Aorta (tissue), 5 donors: ENCODE measurements around the gene THOP1. TPM values are rescaled to one million over a fixed set of nuclear protein-coding genes. Genes with fewer than 3 reads are reported as not detected.
A peak's percentile ranks its signal among the peaks of the same experiment; 100 is the strongest.

Experiments
- ATAC-seq: fragments of 200-7000 bp; cut with Tn5 transposase; one replicate; pipeline ENCODE4 v1.9.1; 2022; ENCODE audit warnings: moderate library complexity; ENCODE audit not compliant: low FRiP score
- DNase-seq, 2 donors: peaks; one replicate each; pipeline ENCODE4 v3.0.0-alpha.2; 2020
- H3K27ac ChIP-seq, 2 donors: one replicate each; pipeline ENCODE4 v1.5.1; 2013; ENCODE audit warnings: low read length in 2 of 2, mild to moderate bottlenecking in 2 of 2, moderate library complexity in 2 of 2, control low read depth in 1 of 2, inconsistent platforms in 1 of 2, low read depth in 1 of 2
- H3K27me3 ChIP-seq, 2 donors: one replicate each; pipeline ENCODE4 v1.6.1; 2013; ENCODE audit warnings: control low read depth in 1 of 2, low read length in 1 of 2, mild to moderate bottlenecking in 1 of 2, moderate library complexity in 1 of 2; ENCODE audit not compliant: insufficient read depth in 2 of 2, control insufficient read depth in 1 of 2
- H3K36me3 ChIP-seq, 2 donors: one replicate each; pipeline ENCODE4 v1.6.1; 2013; ENCODE audit warnings: control low read depth in 1 of 2, low read length in 1 of 2, mild to moderate bottlenecking in 1 of 2; ENCODE audit not compliant: insufficient read depth in 2 of 2, control insufficient read depth in 1 of 2
- H3K4me1 ChIP-seq, 2 donors: one replicate each; pipeline ENCODE4 v1.6.1; 2013; ENCODE audit warnings: low read length in 2 of 2, control low read depth in 1 of 2, mild to moderate bottlenecking in 1 of 2, moderate library complexity in 1 of 2; ENCODE audit not compliant: insufficient read depth in 2 of 2, control insufficient read depth in 1 of 2
- H3K4me3 ChIP-seq, 2 donors: one replicate each; pipeline ENCODE4 v1.5.1; 2013; ENCODE audit warnings: low read length in 2 of 2, control low read depth in 1 of 2, mild to moderate bottlenecking in 1 of 2
- H3K9me3 ChIP-seq: one replicate; pipeline ENCODE4 v1.6.1; 2013; ENCODE audit warnings: mild to moderate bottlenecking, low read length; ENCODE audit not compliant: control insufficient read depth
- WGBS, 2 donors: extraction: QIAGEN DNeasy Blood & Tissue Kit; methylation state at CpG; one replicate each; pipeline ENCODE4 v1.1.7; 2013; 5-methylcytosine and 5-hydroxymethylcytosine counted together
- intact Hi-C, 2 donors: fragments of 100-400 bp; cut with DNase I; formaldehyde crosslinking; loops; one replicate each; pipeline versions ENCODE4 v1.14.2 to v1.15.0; 2022
- polyA plus RNA-seq, 2 donors: library from polyadenylated mRNA; stranded (reverse); fragments of 200-250 nt; gene quantifications; one replicate each; pipeline ENCODE4 v1.2.3, GENCODE V29; 2013
- total RNA-seq, 2 donors: library from RNA; stranded (reverse); fragmentation: NEBNext Ultra II Directional; extraction: Animal tissue kit (Norgen Biotek cat#: 25700); gene quantifications; one replicate each; pipeline ENCODE4 v1.2.1, GENCODE V29; 2021
- donor health status: healthy with polysubstance abuse.
- donor health status: Bipolar disorder and iron deficiency.
- donor health status: DM: no; HTN: no; CAD: no.
- donor health status: DM: no; HTN: no; CAD: no.
- donor health status: DM: yes; HTN: yes; CAD: no.

The THOP1 gene
- total and polyA plus RNA-seq, 4 donors = 9.3 to 55.4 (median 29.8) TPM

DNA sequence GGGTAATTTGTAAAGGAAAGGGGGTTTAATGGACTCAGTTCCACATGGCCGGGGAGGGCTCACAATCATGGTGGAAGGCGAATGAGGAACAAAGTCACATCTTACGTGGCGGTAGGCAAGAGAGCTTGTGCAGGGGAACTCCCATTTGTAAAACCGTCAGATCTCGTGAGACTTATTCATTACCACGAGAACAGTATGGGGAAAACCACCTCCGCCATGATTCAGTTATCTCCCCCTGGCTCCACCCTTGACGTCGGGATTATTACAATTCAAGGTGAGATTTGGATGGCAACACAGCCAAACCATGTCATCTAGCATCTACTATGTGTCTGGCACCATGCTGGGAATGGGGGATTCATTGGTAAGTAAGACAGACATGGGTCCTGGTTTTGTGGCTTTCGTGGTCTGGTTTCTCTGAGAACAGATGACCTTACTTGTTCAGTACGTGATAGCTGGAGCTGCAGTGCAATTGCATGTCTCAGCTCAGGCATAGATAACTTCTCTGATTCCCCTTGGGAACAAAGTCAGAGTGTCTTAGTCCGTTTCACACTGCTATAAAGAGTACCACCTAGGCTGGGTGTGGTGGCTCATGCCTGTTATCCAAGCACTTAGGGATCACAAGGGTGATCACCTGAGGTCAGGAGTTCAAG, 42.7 kb downstream of the THOP1 start:
- H3K27me3 ChIP-seq = no peaks in the 10 kb centered on the region
- H3K27ac ChIP-seq = no peak overlapping the region
- 90 to 97% methylated on average over 13 of the region's 13 CpGs for WGBS, 2 donors
- H3K4me3 ChIP-seq = no peak overlapping the region
- DNase-seq = no peak
- peaks cover 8% of the 10 kb centered on the region for H3K9me3 ChIP-seq
- ATAC-seq = no peak
- H3K4me1 ChIP-seq = no peaks in the 10 kb centered on the region
- H3K36me3 ChIP-seq = peaks cover 7 to 13% of the 10 kb centered on the region in 2 donors
- intact Hi-C loops = no loop called here

DNA sequence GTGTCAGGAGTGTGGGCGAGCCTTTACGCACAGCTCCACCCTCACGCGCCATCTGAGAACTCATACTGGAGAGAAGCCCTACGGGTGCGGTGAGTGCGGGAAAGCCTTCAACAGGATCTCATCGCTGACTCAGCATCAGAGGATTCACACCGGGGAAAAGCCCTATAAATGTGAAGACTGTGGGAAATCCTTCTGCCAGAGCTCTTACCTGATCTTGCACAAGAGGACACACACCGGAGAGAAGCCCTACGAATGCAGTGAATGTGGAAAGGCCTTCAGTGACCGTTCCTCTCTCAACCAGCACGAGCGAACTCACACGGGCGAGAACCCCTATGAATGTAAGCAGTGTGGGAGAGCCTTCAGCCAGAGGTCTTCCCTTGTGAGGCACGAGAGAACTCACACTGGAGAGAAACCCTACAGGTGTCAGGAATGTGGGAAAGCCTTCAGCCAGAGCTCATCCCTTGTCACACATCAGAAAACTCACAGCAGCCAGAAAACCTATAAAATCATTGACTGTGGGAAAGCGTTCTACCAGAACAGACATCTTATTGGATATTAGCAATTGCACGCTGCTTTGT, 49.1 kb downstream of the THOP1 start:
- H3K4me3 ChIP-seq = no peak overlapping the region
- H3K36me3 ChIP-seq = peaks cover 11 to 13% of the 10 kb centered on the region in 2 donors
- no peak overlapping the region for H3K27ac ChIP-seq
- H3K9me3 ChIP-seq = peaks cover 22% of the 10 kb centered on the region
- no peak for DNase-seq
- H3K4me1 ChIP-seq = no peaks in the 10 kb centered on the region
- H3K27me3 ChIP-seq = no peaks in the 10 kb centered on the region
- WGBS, 2 donors = 98 to 99% methylated on average over 19 of the region's 19 CpGs
- ATAC-seq = no peak
- intact Hi-C loops = no loop called here

DNA sequence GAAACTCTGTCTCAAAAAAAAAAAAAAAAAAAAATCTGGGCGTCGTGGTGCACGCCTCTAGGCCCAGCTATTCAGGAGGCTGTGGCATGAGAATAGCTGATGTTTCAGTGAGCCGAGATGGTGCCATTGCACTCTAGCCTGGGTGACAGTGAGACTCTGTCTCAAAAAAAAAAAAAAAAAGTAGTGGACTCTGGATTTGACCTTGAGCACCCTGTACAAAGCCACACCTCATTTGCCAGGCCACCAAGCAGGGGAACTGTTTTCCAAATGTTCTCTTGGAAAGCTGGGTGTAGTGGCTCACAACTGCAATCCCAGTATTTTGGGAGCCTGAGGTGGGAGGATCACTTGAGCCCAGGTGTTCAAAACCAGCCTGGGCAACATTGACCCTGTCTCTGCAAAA, 52.1 kb downstream of the THOP1 start:
- Histone ChIP-seq H3K4me3 (no peak overlapping the region), H3K36me3 (peaks cover 8 to 10% of the 10 kb centered on the region in 2 donors), H3K27ac (no peak overlapping the region), H3K9me3 (peaks cover 18% of the 10 kb centered on the region), H3K4me1 (no peaks in the 10 kb centered on the region), H3K27me3 (no peaks in the 10 kb centered on the region)
- ATAC-seq = no peak
- intact Hi-C loops = no loop called here
- WGBS, 2 donors = 79 to 84% methylated on average over 4 of the region's 4 CpGs
- no peak for DNase-seq

DNA sequence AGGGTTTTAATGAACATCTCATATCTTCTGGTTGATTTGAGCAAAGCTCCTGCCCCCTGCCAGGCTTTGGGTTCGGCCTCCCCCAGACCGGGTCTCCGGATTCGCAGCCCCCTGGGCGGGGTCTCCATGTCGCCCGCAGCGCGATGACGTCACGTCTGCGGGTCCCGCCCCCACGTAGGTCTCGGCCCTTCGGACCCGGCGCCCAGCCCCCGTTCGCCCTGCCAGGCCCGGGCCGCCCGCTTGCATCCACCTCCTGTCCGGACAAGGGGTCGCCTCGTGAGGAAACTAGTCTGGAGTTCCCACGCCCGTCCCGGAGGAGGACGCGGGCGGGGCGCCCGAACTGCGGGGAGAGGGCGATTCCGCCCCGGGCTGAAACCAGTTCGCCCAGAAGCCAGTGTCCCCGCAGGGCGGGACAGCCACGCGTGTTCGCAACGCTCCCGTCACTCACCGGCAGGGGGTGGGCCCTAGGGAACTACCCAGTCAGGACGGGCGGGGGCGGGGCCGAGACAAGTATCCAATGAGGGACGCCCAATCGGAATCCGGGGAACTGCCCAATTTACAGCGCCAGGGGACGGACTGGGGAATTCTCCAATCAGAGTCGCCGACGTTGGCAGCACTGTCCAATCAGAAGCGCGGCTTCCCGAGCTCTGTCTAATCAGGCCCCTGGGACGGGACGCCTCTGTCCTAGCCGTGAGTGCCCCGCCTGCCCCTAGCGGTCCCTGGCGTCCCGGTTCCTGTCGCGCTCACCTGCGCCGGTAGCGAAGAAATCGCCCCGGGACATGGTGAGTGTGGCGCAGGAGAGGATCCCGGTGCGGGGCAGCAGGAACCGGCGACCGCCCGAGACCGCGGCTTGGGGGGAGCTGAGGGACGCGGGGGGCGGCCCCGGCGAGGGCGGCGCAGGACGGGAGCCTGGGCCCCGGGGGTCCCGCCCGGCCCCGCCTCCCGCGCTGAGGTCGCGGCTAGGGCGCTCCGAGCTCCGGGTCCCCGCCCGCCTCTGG, 55.8 kb downstream of the THOP1 start, which contains the start of gene ZNF555:
ZNF555 (plus strand) TSS at position 682 of the 998 bp plus-strand sequence; CDS start at position 780, 98 bp downstream.
- Histone ChIP-seq H3K27me3 (no peaks in the 10 kb centered on the region), H3K4me3 (peak within 1 kb of the TSS; percentile 63 to 81), H3K36me3 (no peaks in the 10 kb centered on the region), H3K9me3 (no peaks in the 10 kb centered on the region), H3K27ac (peak within 1 kb of the TSS in 1 of 2 donors; percentile 72), H3K4me1 (no peaks in the 10 kb centered on the region)
- 0% methylated on average over 90 to 106 of the region's 106 CpGs for WGBS, 2 donors
- ATAC-seq (peak; percentile 100), DNase-seq (peak; percentile 99 to 100)
- intact Hi-C loops = loop anchor here in 1 of 2 donors (1.0 kb wide), 1 partner anchor 59 kb away; the partner anchor contains the start of gene ZNF57

DNA sequence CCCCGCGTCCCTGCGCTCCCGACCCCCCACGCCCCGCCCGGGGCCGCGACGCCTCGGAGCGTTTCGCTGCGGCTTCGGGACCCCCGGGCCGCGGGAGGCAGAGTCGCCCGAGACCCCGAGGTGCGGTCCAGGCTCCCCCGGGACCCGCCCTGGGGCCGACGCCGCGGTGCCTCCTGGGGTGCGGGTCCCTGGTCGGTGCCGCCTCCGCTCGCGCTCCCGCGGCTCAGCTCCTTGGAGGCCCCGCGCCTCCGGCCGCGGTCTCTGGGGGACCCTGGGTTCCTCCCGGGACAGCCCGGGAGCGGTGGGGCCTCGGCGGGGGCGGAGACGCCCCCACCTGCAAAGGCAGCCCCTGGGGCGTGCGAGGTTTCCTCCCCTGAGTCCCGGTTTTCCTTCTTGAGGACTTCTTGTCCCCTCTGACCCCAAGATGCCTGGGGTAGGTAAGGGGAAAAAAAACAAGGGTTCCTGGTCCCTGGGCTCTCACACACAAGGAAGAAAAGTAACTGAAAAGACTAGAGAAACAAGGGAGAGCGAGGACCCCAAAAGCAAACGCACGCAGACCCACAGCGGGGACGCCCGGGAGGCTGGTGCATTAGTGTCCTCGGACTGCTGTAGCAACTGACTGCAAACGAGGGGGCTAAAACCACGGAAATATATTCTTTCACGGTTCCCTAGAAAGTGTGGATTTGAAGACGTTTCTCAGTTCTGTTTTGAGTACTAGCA, 56.7 kb downstream of the THOP1 start:
- DNase-seq (no peak), ATAC-seq (no peak)
- Histone ChIP-seq H3K27ac (no peak overlapping the region), H3K4me1 (no peaks in the 10 kb centered on the region), H3K4me3 (peak overlapping the region; percentile 63 to 81), H3K9me3 (peaks cover 2% of the 10 kb centered on the region), H3K36me3 (no peaks in the 10 kb centered on the region), H3K27me3 (no peaks in the 10 kb centered on the region)
- intact Hi-C loops = loop anchor here in 1 of 2 donors (1.0 kb wide), 1 partner anchor 58 kb away; the partner anchor contains the start of gene ZNF57
- 3% methylated on average over 42 to 62 of the region's 62 CpGs for whole genome bisulfite sequencing, 2 donors

DNA sequence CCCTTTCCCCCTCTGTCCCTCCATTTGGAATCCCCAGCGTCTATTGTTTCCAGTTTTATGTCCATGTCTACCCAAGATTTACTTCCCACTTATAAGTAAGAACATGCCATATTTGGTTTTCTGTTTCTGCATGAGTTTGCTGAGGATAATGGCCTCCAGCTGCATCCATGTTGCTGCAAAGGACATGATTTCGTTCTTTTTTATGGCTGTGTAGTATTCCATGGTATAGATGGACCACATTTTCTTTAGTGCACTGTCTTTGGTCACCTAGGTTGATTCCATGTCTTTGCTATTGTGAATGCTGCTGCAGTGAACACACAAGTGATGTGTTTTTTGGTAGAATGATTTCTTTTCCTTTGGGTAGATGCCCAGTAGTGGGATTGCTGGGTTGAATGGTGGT, 59.8 kb downstream of the THOP1 start:
- no peak overlapping the region for H3K4me3 ChIP-seq
- WGBS, 2 donors = 92 to 96% methylated on average over 2 of the region's 2 CpGs

DNA sequence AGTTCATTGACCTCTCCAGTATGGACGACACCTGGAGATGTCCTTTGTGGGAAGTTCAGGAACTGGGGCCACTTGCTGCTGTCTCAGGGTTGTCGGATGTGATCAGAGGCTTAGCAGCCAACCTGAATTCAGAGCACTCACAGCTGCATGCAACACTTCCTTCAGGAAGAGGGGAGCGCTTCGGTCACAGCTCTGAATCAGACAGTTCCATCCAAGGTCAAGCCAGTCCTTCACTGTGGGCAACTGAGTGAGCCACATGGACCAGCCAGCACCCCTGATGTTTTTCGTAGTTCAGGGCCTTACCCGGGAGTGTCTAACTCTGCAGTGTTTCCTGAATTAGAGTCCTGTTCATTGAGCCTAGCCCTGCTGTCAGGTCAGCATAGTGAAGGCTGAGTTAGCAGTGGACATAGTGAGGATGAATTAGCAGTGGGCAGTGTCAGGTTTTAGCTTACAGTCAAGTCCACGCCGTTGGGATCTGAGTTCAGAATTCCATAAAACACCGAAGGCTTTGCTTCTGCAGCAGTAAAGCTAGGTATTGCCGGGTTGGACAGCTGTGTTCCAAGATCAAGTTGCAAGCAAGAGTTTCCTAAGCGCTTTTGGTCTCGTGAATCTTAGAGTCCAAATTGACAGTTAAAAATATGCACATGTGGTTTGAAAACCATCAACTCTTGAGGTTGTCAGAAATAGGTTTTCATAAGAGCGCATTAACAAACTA, 61.0 kb downstream of the THOP1 start:
- H3K27ac ChIP-seq = no peak overlapping the region

More for the DNA sequence above, 59.8 kb downstream of the THOP1 start:
- Histone ChIP-seq H3K36me3 (no peaks in the 10 kb centered on the region), H3K27me3 (no peaks in the 10 kb centered on the region), H3K9me3 (peaks cover 6% of the 10 kb centered on the region), H3K4me1 (no peaks in the 10 kb centered on the region), H3K27ac (no peak overlapping the region)
- DNase-seq (no peak), ATAC-seq (no peak)
- intact Hi-C loops = no loop called here

More for the DNA sequence above, 61.0 kb downstream of the THOP1 start:
- no peaks in the 10 kb centered on the region for H3K27me3 ChIP-seq
- WGBS, 2 donors = 91% methylated on average over 13 of the region's 13 CpGs
- H3K36me3 ChIP-seq = peaks cover 1 to 9% of the 10 kb centered on the region in 2 donors
- intact Hi-C loops = no loop called here
- ATAC-seq (no peak), DNase-seq (no peak)
- H3K9me3 ChIP-seq = peaks cover 9% of the 10 kb centered on the region
- no peak overlapping the region for H3K4me3 ChIP-seq
- H3K4me1 ChIP-seq = no peaks in the 10 kb centered on the region
